ENCODE data around the gene ZNF408.

Gene ZNF408

GRCh38 chr11:46727952-46728658, 27.3 kb downstream of the ZNF408 start:
- no peak for DNase-seq (ENCODE audit: low read depth in 2 of 2)

- no peak for DNase-seq (ENCODE audit: low read depth in 2 of 2)
Observed at GRCh38 chr11:46728659-46729040, 27.8 kb downstream of the ZNF408 start.

GRCh38 chr11:46729110-46730027, 28.5 kb downstream of the ZNF408 start:
- DNase-seq (ENCODE audit: low read depth in 2 of 2): no peak

- DNase-seq (ENCODE audit: low read depth in 2 of 2): no peak
Observed at GRCh38 chr11:46731545-46731944, 30.7 kb downstream of the ZNF408 start.

- no peak for DNase-seq (ENCODE audit: low read depth in 2 of 2)
Observed at GRCh38 chr11:46733234-46733633, 32.4 kb downstream of the ZNF408 start.

GRCh38 chr11:46736146-46736545, 35.3 kb downstream of the ZNF408 start:
- no peak for DNase-seq (ENCODE audit: low read depth in 2 of 2)

- DNase-seq (ENCODE audit: low read depth in 2 of 2): no peak
Observed at GRCh38 chr11:46736615-46737014, 35.8 kb downstream of the ZNF408 start.

- no peak for DNase-seq (ENCODE audit: low read depth in 2 of 2)
Observed at GRCh38 chr11:46737699-46738098, 36.9 kb downstream of the ZNF408 start.

- no peak for DNase-seq (ENCODE audit: low read depth in 2 of 2)
Observed at GRCh38 chr11:46738887-46739286, 38.1 kb downstream of the ZNF408 start.

GRCh38 chr11:46741600-46742484, 41.0 kb downstream of the ZNF408 start:
- no peak for DNase-seq (ENCODE audit: low read depth in 2 of 2)

- DNase-seq (ENCODE audit: low read depth in 2 of 2): no peak
Observed at GRCh38 chr11:46743043-46743442, 42.2 kb downstream of the ZNF408 start.

GRCh38 chr11:46743693-46744339, 43.0 kb downstream of the ZNF408 start:
- no peak for DNase-seq (ENCODE audit: low read depth in 2 of 2)

- DNase-seq (ENCODE audit: low read depth in 2 of 2): no peak
Observed at GRCh38 chr11:46745328-46745727, 44.5 kb downstream of the ZNF408 start.

- no peak for DNase-seq (ENCODE audit: low read depth in 2 of 2)
Observed at GRCh38 chr11:46745995-46746394, 45.2 kb downstream of the ZNF408 start.

GRCh38 chr11:46747150-46747549, 46.3 kb downstream of the ZNF408 start:
- DNase-seq (ENCODE audit: low read depth in 2 of 2): no peak
